ENCODE measurements around the gene SCUBE3.

DNA sequence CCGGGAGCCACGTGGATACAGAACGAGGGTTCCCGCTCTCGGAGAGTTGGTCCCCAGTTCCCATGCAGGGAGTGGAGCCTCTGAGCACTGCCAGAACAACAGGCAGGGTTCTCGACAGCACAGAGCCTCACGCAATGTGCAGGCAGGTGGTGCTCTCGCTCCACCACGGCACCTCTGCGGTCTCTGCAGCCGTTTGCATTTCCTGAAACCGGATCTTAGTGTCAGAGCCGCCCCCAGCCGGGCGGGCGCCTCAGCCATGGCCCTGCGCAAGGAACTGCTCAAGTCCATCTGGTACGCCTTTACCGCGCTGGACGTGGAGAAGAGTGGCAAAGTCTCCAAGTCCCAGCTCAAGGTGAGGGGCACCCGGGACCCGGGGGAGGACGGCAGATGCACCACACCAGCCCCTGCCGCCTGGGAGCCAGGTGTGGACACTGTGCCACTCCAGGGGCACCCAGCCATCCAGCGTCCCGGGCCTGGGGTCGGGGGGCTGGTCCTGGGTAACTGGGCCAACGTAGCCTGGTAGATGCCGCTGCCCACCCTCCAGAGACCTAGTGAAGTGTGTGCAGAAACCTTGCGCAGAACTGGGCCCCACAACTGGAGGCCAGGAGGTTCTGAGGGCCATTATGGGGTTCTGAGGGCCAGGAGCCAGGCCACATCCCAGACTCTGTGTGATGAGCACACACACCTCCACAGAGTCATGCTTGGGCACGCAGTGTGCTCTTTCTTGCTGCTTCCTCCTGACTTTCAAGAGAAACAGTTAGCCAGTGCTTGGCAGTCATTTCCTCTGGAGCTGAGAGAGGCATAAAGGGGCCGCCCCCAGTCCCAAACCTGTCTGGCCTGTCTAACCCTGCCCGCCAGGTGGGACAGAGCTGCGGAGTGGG is 84.1 kb downstream of the SCUBE3 start, which contains the start of gene DEF6:
- TF ChIP-seq, protein P1, sequence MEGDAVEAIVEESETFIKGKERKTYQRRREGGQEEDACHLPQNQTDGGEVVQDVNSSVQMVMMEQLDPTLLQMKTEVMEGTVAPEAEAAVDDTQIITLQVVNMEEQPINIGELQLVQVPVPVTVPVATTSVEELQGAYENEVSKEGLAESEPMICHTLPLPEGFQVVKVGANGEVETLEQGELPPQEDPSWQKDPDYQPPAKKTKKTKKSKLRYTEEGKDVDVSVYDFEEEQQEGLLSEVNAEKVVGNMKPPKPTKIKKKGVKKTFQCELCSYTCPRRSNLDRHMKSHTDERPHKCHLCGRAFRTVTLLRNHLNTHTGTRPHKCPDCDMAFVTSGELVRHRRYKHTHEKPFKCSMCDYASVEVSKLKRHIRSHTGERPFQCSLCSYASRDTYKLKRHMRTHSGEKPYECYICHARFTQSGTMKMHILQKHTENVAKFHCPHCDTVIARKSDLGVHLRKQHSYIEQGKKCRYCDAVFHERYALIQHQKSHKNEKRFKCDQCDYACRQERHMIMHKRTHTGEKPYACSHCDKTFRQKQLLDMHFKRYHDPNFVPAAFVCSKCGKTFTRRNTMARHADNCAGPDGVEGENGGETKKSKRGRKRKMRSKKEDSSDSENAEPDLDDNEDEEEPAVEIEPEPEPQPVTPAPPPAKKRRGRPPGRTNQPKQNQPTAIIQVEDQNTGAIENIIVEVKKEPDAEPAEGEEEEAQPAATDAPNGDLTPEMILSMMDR (conservative IDR thresholded peaks at IDR 0.05; ENCODE audit: low read depth in 2 of 2), result peak; percentile 72 to 99
- TF ChIP-seq EZH2phosphoT487 (IDR thresholded peaks at IDR 0.05; ENCODE audit: unreplicated experiment), result no peak
- TF ChIP-seq, protein P2, sequence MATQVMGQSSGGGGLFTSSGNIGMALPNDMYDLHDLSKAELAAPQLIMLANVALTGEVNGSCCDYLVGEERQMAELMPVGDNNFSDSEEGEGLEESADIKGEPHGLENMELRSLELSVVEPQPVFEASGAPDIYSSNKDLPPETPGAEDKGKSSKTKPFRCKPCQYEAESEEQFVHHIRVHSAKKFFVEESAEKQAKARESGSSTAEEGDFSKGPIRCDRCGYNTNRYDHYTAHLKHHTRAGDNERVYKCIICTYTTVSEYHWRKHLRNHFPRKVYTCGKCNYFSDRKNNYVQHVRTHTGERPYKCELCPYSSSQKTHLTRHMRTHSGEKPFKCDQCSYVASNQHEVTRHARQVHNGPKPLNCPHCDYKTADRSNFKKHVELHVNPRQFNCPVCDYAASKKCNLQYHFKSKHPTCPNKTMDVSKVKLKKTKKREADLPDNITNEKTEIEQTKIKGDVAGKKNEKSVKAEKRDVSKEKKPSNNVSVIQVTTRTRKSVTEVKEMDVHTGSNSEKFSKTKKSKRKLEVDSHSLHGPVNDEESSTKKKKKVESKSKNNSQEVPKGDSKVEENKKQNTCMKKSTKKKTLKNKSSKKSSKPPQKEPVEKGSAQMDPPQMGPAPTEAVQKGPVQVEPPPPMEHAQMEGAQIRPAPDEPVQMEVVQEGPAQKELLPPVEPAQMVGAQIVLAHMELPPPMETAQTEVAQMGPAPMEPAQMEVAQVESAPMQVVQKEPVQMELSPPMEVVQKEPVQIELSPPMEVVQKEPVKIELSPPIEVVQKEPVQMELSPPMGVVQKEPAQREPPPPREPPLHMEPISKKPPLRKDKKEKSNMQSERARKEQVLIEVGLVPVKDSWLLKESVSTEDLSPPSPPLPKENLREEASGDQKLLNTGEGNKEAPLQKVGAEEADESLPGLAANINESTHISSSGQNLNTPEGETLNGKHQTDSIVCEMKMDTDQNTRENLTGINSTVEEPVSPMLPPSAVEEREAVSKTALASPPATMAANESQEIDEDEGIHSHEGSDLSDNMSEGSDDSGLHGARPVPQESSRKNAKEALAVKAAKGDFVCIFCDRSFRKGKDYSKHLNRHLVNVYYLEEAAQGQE (IDR thresholded peaks at IDR 0.05; ENCODE audit: unreplicated experiment), result no peak
- no peak for TF ChIP-seq EZH2 (IDR thresholded peaks at IDR 0.05; ENCODE audit: low read depth, unreplicated experiment)
- peak; percentile 49 for TF ChIP-seq POLR2AphosphoS5 (IDR thresholded peaks at IDR 0.05; ENCODE audit: low read depth)
- TF ChIP-seq, protein P3, sequence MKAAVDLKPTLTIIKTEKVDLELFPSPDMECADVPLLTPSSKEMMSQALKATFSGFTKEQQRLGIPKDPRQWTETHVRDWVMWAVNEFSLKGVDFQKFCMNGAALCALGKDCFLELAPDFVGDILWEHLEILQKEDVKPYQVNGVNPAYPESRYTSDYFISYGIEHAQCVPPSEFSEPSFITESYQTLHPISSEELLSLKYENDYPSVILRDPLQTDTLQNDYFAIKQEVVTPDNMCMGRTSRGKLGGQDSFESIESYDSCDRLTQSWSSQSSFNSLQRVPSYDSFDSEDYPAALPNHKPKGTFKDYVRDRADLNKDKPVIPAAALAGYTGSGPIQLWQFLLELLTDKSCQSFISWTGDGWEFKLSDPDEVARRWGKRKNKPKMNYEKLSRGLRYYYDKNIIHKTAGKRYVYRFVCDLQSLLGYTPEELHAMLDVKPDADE (IDR thresholded peaks at IDR 0.05), result peak; percentile 71
- TF ChIP-seq JUNB (IDR thresholded peaks at IDR 0.05; ENCODE audit: unreplicated experiment), result no peak
- no peak for TF ChIP-seq CREB1 (CRISPR knock-in tag; IDR thresholded peaks at IDR 0.05; ENCODE audit: low read depth)
- TF ChIP-seq, protein P4, sequence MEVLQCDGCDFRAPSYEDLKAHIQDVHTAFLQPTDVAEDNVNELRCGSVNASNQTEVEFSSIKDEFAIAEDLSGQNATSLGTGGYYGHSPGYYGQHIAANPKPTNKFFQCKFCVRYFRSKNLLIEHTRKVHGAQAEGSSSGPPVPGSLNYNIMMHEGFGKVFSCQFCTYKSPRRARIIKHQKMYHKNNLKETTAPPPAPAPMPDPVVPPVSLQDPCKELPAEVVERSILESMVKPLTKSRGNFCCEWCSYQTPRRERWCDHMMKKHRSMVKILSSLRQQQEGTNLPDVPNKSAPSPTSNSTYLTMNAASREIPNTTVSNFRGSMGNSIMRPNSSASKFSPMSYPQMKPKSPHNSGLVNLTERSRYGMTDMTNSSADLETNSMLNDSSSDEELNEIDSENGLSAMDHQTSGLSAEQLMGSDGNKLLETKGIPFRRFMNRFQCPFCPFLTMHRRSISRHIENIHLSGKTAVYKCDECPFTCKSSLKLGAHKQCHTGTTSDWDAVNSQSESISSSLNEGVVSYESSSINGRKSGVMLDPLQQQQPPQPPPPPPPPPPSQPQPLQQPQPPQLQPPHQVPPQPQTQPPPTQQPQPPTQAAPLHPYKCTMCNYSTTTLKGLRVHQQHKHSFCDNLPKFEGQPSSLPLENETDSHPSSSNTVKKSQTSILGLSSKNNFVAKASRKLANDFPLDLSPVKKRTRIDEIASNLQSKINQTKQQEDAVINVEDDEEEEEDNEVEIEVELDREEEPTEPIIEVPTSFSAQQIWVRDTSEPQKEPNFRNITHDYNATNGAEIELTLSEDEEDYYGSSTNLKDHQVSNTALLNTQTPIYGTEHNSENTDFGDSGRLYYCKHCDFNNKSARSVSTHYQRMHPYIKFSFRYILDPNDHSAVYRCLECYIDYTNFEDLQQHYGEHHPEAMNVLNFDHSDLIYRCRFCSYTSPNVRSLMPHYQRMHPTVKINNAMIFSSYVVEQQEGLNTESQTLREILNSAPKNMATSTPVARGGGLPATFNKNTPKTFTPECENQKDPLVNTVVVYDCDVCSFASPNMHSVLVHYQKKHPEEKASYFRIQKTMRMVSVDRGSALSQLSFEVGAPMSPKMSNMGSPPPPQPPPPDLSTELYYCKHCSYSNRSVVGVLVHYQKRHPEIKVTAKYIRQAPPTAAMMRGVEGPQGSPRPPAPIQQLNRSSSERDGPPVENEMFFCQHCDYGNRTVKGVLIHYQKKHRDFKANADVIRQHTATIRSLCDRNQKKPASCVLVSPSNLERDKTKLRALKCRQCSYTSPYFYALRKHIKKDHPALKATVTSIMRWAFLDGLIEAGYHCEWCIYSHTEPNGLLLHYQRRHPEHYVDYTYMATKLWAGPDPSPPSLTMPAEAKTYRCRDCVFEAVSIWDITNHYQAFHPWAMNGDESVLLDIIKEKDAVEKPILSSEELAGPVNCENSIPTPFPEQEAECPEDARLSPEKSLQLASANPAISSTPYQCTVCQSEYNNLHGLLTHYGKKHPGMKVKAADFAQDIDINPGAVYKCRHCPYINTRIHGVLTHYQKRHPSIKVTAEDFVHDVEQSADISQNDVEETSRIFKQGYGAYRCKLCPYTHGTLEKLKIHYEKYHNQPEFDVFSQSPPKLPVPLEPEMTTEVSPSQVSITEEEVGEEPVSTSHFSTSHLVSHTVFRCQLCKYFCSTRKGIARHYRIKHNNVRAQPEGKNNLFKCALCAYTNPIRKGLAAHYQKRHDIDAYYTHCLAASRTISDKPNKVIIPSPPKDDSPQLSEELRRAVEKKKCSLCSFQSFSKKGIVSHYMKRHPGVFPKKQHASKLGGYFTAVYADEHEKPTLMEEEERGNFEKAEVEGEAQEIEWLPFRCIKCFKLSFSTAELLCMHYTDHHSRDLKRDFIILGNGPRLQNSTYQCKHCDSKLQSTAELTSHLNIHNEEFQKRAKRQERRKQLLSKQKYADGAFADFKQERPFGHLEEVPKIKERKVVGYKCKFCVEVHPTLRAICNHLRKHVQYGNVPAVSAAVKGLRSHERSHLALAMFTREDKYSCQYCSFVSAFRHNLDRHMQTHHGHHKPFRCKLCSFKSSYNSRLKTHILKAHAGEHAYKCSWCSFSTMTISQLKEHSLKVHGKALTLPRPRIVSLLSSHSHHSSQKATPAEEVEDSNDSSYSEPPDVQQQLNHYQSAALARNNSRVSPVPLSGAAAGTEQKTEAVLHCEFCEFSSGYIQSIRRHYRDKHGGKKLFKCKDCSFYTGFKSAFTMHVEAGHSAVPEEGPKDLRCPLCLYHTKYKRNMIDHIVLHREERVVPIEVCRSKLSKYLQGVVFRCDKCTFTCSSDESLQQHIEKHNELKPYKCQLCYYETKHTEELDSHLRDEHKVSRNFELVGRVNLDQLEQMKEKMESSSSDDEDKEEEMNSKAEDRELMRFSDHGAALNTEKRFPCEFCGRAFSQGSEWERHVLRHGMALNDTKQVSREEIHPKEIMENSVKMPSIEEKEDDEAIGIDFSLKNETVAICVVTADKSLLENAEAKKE (CRISPR knock-in tag; IDR thresholded peaks at IDR 0.05), result no peak
- no peak for TF ChIP-seq ZNF331 (CRISPR knock-in tag; IDR thresholded peaks at IDR 0.05; ENCODE audit: low read depth)

Data from GM23338 (cell line).